Naive B cell (primary cell): ENCODE data around the gene LORICRIN. TPM values are rescaled to one million over a fixed set of nuclear protein-coding genes. Genes with fewer than 3 reads are reported as not detected.

Experiments
- ATAC-seq, 2 donors: fragments of 150-1000 bp; cut with Tn5 transposase; 2 replicates each; pipeline ENCODE4 v1.10.0; 2021; ENCODE audit warnings: low read depth in 2 of 2, mild to moderate bottlenecking in 2 of 2, moderate library complexity in 2 of 2
- DNase-seq: peaks from one replicate; pipeline ENCODE4 v3.0.0; 2022
- H3K27ac Mint-ChIP-seq, 6 donors: one replicate each; pipeline ENCODE4 v1.8.0; 2020 to 2022; ENCODE audit warnings: mild to moderate bottlenecking in 6 of 6, mixed read lengths in 6 of 6, moderate library complexity in 5 of 6, inconsistent platforms in 2 of 6
- H3K27me3 Mint-ChIP-seq, 3 donors: one replicate each; pipeline ENCODE4 v1.8.0; 2021 to 2022; ENCODE audit warnings: mixed read lengths in 3 of 3, mild to moderate bottlenecking in 1 of 3
- H3K36me3 Mint-ChIP-seq, 2 donors: one replicate each; pipeline ENCODE4 v1.8.0; 2020 to 2022; ENCODE audit warnings: mixed read lengths in 2 of 2, inconsistent platforms in 1 of 2, mild to moderate bottlenecking in 1 of 2
- H3K4me1 Mint-ChIP-seq, 3 donors: one replicate each; pipeline ENCODE4 v1.8.0; 2020 to 2022; ENCODE audit warnings: mixed read lengths in 3 of 3, inconsistent platforms in 1 of 3, mild to moderate bottlenecking in 1 of 3, moderate library complexity in 1 of 3
- H3K4me3 Mint-ChIP-seq, 8 donors: one replicate each; pipeline ENCODE4 v1.8.0; 2020 to 2022; ENCODE audit warnings: mild to moderate bottlenecking in 8 of 8, mixed read lengths in 8 of 8, moderate library complexity in 8 of 8, inconsistent platforms in 2 of 8
- H3K9me3 Mint-ChIP-seq, 7 donors: one replicate each; pipeline ENCODE4 v1.8.0; 2020 to 2022; ENCODE audit warnings: mixed read lengths in 7 of 7, mild to moderate bottlenecking in 5 of 7, inconsistent platforms in 2 of 7, moderate library complexity in 1 of 7
- polyA plus RNA-seq, 6 donors: library from polyadenylated mRNA; unstranded; fragments of 300-500 nt; fragmentation: Illumina TruSeq; gene quantifications; one replicate each; pipeline ENCODE4 v1.2.3, GENCODE V29; 2021; ENCODE audit warnings: low read depth in 6 of 6

The LORICRIN gene
- polyA plus RNA-seq, 6 donors from 2014 or later, result not detected

- peaks cover 0 to 2% (median 0%) of the 10 kb centered on the region in 7 donors for H3K9me3 Mint-ChIP-seq
- DNase-seq (no peak), ATAC-seq (no peak)
- H3K4me1 Mint-ChIP-seq, result peaks cover 51 to 77% (median 65%) of the 10 kb centered on the region in 3 donors
- H3K4me3 Mint-ChIP-seq, result peak overlapping the region in 7 of 8 donors; percentile 44 to 88 (median 63)
- peak overlapping the region in 5 of 6 donors; percentile 48 to 89 (median 59) for H3K27ac Mint-ChIP-seq
- H3K36me3 Mint-ChIP-seq, result no peaks in the 10 kb centered on the region
- H3K27me3 Mint-ChIP-seq, result peaks cover 0 to 12% (median 4%) of the 10 kb centered on the region in 3 donors
Observed at GRCh38 chr1:153292740-153293479, 33.4 kb downstream of the LORICRIN start.

GRCh38 chr1:153293480-153293775 is 33.9 kb downstream of the LORICRIN start:
- Mint-ChIP-seq H3K4me1 (peaks cover 51 to 78% (median 65%) of the 10 kb centered on the region in 3 donors), H3K4me3 (peak overlapping the region in 6 of 8 donors; percentile 37 to 88 (median 73)), H3K27ac (peak overlapping the region in 4 of 6 donors; percentile 48 to 92 (median 74)), H3K36me3 (no peaks in the 10 kb centered on the region), H3K9me3 (peaks cover 0 to 2% (median 0%) of the 10 kb centered on the region in 7 donors), H3K27me3 (peaks cover 0 to 7% (median 4%) of the 10 kb centered on the region in 3 donors)
- DNase-seq, result no peak
- no peak for ATAC-seq

- peak; percentile 57 to 59 for ATAC-seq
- H3K4me3 Mint-ChIP-seq, result peak overlapping the region; percentile 37 to 88 (median 84)
- peak overlapping the region in 5 of 6 donors; percentile 5 to 92 (median 55) for H3K27ac Mint-ChIP-seq
- peaks cover 0 to 7% (median 4%) of the 10 kb centered on the region in 3 donors for H3K27me3 Mint-ChIP-seq
- H3K9me3 Mint-ChIP-seq, result peaks cover 0 to 2% (median 0%) of the 10 kb centered on the region in 7 donors
- no peaks in the 10 kb centered on the region for H3K36me3 Mint-ChIP-seq
- no peak for DNase-seq
- peaks cover 51 to 76% (median 61%) of the 10 kb centered on the region in 3 donors for H3K4me1 Mint-ChIP-seq
Observed at GRCh38 chr1:153293851-153294250, 34.4 kb downstream of the LORICRIN start.

- DNase-seq, result no peak
- peaks cover 4 to 12% (median 11%) of the 10 kb centered on the region in 3 donors for H3K4me1 Mint-ChIP-seq
Observed at GRCh38 chr1:153302308-153302707, 42.8 kb downstream of the LORICRIN start.

GRCh38 chr1:153305682-153306081 is 46.2 kb downstream of the LORICRIN start:
- no peaks in the 10 kb centered on the region for H3K36me3 Mint-ChIP-seq
- ATAC-seq (no peak), DNase-seq (no peak)
- H3K4me1 Mint-ChIP-seq, result peaks cover 0 to 5% (median 0%) of the 10 kb centered on the region in 3 donors
- H3K4me3 Mint-ChIP-seq, result peak overlapping the region in 1 of 8 donors; percentile 10
- no peak overlapping the region for H3K27ac Mint-ChIP-seq
- H3K27me3 Mint-ChIP-seq, result peaks cover 5 to 21% (median 16%) of the 10 kb centered on the region in 3 donors
- H3K9me3 Mint-ChIP-seq, result no peaks in the 10 kb centered on the region

More at GRCh38 chr1:153302308-153302707, 42.8 kb downstream of the LORICRIN start:
- no peak for ATAC-seq
- no peaks in the 10 kb centered on the region for H3K36me3 Mint-ChIP-seq
- H3K27me3 Mint-ChIP-seq, result peaks cover 2 to 5% (median 4%) of the 10 kb centered on the region in 3 donors
- no peak overlapping the region for H3K4me3 Mint-ChIP-seq
- H3K9me3 Mint-ChIP-seq, result no peaks in the 10 kb centered on the region
- H3K27ac Mint-ChIP-seq, result no peak overlapping the region

GRCh38 chr1:153306303-153307220 is 47.1 kb downstream of the LORICRIN start:
- Mint-ChIP-seq H3K4me1 (peaks cover 0 to 5% (median 0%) of the 10 kb centered on the region in 3 donors), H3K36me3 (no peaks in the 10 kb centered on the region), H3K9me3 (no peaks in the 10 kb centered on the region), H3K4me3 (no peak overlapping the region), H3K27me3 (peaks cover 5 to 21% (median 16%) of the 10 kb centered on the region in 3 donors), H3K27ac (no peak overlapping the region)
- DNase-seq (no peak), ATAC-seq (no peak)

- ATAC-seq (no peak), DNase-seq (no peak)
- H3K36me3 Mint-ChIP-seq, result no peaks in the 10 kb centered on the region
- H3K27me3 Mint-ChIP-seq, result peaks cover 5 to 21% (median 16%) of the 10 kb centered on the region in 3 donors
- no peak overlapping the region for H3K4me3 Mint-ChIP-seq
- H3K9me3 Mint-ChIP-seq, result no peaks in the 10 kb centered on the region
- peaks cover 0 to 5% (median 0%) of the 10 kb centered on the region in 3 donors for H3K4me1 Mint-ChIP-seq
- peak overlapping the region in 1 of 6 donors; percentile 53 for H3K27ac Mint-ChIP-seq
Observed at GRCh38 chr1:153307221-153307600, 47.7 kb downstream of the LORICRIN start.

- DNase-seq (no peak), ATAC-seq (no peak)
- Mint-ChIP-seq H3K27me3 (peaks cover 11 to 31% (median 22%) of the 10 kb centered on the region in 3 donors), H3K4me1 (peaks cover 0 to 5% (median 0%) of the 10 kb centered on the region in 3 donors), H3K27ac (peak overlapping the region in 1 of 6 donors; percentile 13), H3K36me3 (no peaks in the 10 kb centered on the region), H3K4me3 (no peak overlapping the region), H3K9me3 (peaks cover 0 to 1% (median 0%) of the 10 kb centered on the region in 7 donors)
Observed at GRCh38 chr1:153308540-153308939, 49.1 kb downstream of the LORICRIN start.

GRCh38 chr1:153309441-153309840 is 50.0 kb downstream of the LORICRIN start:
- Mint-ChIP-seq H3K27ac (no peak overlapping the region), H3K9me3 (peaks cover 0 to 4% (median 0%) of the 10 kb centered on the region in 7 donors), H3K4me3 (no peak overlapping the region), H3K27me3 (peaks cover 14 to 32% (median 24%) of the 10 kb centered on the region in 3 donors), H3K4me1 (peaks cover 0 to 5% (median 0%) of the 10 kb centered on the region in 3 donors), H3K36me3 (no peaks in the 10 kb centered on the region)
- ATAC-seq (no peak), DNase-seq (no peak)

GRCh38 chr1:153310526-153310925 is 51.0 kb downstream of the LORICRIN start:
- H3K27ac Mint-ChIP-seq, result no peak overlapping the region
- ATAC-seq (no peak), DNase-seq (no peak)
- H3K9me3 Mint-ChIP-seq, result peaks cover 0 to 11% (median 6%) of the 10 kb centered on the region in 7 donors
- H3K4me3 Mint-ChIP-seq, result no peak overlapping the region
- peaks cover 9 to 32% (median 31%) of the 10 kb centered on the region in 3 donors for H3K27me3 Mint-ChIP-seq
- peaks cover 0 to 5% (median 0%) of the 10 kb centered on the region in 3 donors for H3K4me1 Mint-ChIP-seq
- no peaks in the 10 kb centered on the region for H3K36me3 Mint-ChIP-seq

Other genes starting within 250 kb of the LORICRIN start
- gene SPRR1B, start 228.5 kb upstream of the LORICRIN start, polyA plus RNA-seq, result not detected
- not detected for gene SPRR2D, start 218.6 kb upstream of the LORICRIN start, polyA plus RNA-seq
- not detected for gene SPRR2A, start 202.2 kb upstream of the LORICRIN start, polyA plus RNA-seq
- gene SPRR2B, start 188.1 kb upstream of the LORICRIN start, polyA plus RNA-seq, result not detected
- gene SPRR2E, start 165.2 kb upstream of the LORICRIN start, polyA plus RNA-seq, result not detected
- not detected for gene SPRR2F, start 146.2 kb upstream of the LORICRIN start, polyA plus RNA-seq
- gene SPRR2G, start 108.8 kb upstream of the LORICRIN start, polyA plus RNA-seq, result not detected
- gene LELP1, start 56.3 kb upstream of the LORICRIN start, polyA plus RNA-seq, result not detected
- not detected for gene PRR9, start 42.1 kb upstream of the LORICRIN start, polyA plus RNA-seq
- gene PGLYRP3, start 53.3 kb downstream of the LORICRIN start, polyA plus RNA-seq, result not detected
- not detected for gene PGLYRP4, start 89.2 kb downstream of the LORICRIN start, polyA plus RNA-seq
- gene S100A9, start 98.2 kb downstream of the LORICRIN start, polyA plus RNA-seq, result 100 to 1,000 TPM in 1 of 6 donors, 10 to 100 TPM in 5; 14.4 to 194 (median 48.2) TPM
- 1 to 10 TPM; 1.0 to 7.8 (median 3.1) TPM for gene S100A12, start 115.9 kb downstream of the LORICRIN start, polyA plus RNA-seq
- gene S100A8, start 131.4 kb downstream of the LORICRIN start, polyA plus RNA-seq, result 100 to 1,000 TPM in 1 of 6 donors, 10 to 100 TPM in 4, 1 to 10 TPM in 1; 6.3 to 131 (median 36.3) TPM
- gene S100A7A, start 156.8 kb downstream of the LORICRIN start, polyA plus RNA-seq, result not detected
- gene S100A7, start 201.0 kb downstream of the LORICRIN start, polyA plus RNA-seq, result not detected